Measurements from ENCODE around the gene CCDC106. TPM values are rescaled to one million over a fixed set of nuclear protein-coding genes. Genes with fewer than 3 reads are reported as not detected.

CCDC106 gene
- total RNA-seq, 1 donor from 2014 or later, result 11.6 TPM

- intact Hi-C loops (cut with DNase I), result no loop called here
- Histone ChIP-seq H3K9me3 (no peaks in the 10 kb centered on the region), H3K27ac (peak overlapping the region; percentile 90), H3K4me1 (peaks cover 33% of the 10 kb centered on the region), H3K27me3 (ENCODE audit: low read depth) (no peaks in the 10 kb centered on the region), H3K4me3 (peak overlapping the region; percentile 85), H3K36me3 (peaks cover 58% of the 10 kb centered on the region)
- no peak for ATAC-seq
- DNase-seq, result no peak
- no peak for TF ChIP-seq CTCF (IDR thresholded peaks at IDR 0.05)
Measured at GRCh38 chr19:55674459-55674840, 26.4 kb downstream of the CCDC106 start.

GRCh38 chr19:55674841-55675660 is 27.0 kb downstream of the CCDC106 start, which contains the start of gene EPN1:
Gene EPN1, plus strand, starts transcription at chr19:55675226. Its CDS starts 3,402 bp downstream, at chr19:55678628.
- no peak for TF ChIP-seq CTCF (IDR thresholded peaks at IDR 0.05)
- H3K36me3 ChIP-seq, result peaks cover 58% of the 10 kb centered on the region
- H3K4me1 ChIP-seq, result peaks cover 37% of the 10 kb centered on the region
- ATAC-seq, result peak; percentile 96 to 97
- peak; percentile 98 for DNase-seq
- peak within 1 kb of the TSS; percentile 90 for H3K27ac ChIP-seq
- no peaks in the 10 kb centered on the region for H3K27me3 ChIP-seq (ENCODE audit: low read depth)
- intact Hi-C loops (cut with DNase I), result no loop called here
- no peaks in the 10 kb centered on the region for H3K9me3 ChIP-seq
- peak within 1 kb of the TSS; percentile 85 for H3K4me3 ChIP-seq

GRCh38 chr19:55675661-55676354 is 27.8 kb downstream of the CCDC106 start:
- ATAC-seq, result no peak
- Histone ChIP-seq H3K36me3 (peaks cover 58% of the 10 kb centered on the region), H3K27me3 (ENCODE audit: low read depth) (no peaks in the 10 kb centered on the region), H3K4me3 (peak overlapping the region; percentile 85), H3K4me1 (peaks cover 42% of the 10 kb centered on the region), H3K27ac (peak overlapping the region; percentile 90), H3K9me3 (no peaks in the 10 kb centered on the region)
- DNase-seq, result no peak
- intact Hi-C loops (cut with DNase I), result no loop called here
- TF ChIP-seq CTCF (IDR thresholded peaks at IDR 0.05), result no peak

- Histone ChIP-seq H3K27me3 (ENCODE audit: low read depth) (no peaks in the 10 kb centered on the region), H3K36me3 (peaks cover 60% of the 10 kb centered on the region), H3K9me3 (no peaks in the 10 kb centered on the region), H3K27ac (peak overlapping the region; percentile 90), H3K4me1 (peaks cover 42% of the 10 kb centered on the region), H3K4me3 (peak overlapping the region; percentile 85)
- no peak for TF ChIP-seq CTCF (IDR thresholded peaks at IDR 0.05)
- intact Hi-C loops (cut with DNase I), result no loop called here
- ATAC-seq (no peak), DNase-seq (no peak)
Measured at GRCh38 chr19:55676383-55676782, 28.4 kb downstream of the CCDC106 start.

GRCh38 chr19:55676889-55677505 is 29.0 kb downstream of the CCDC106 start:
- H3K36me3 ChIP-seq, result peaks cover 58% of the 10 kb centered on the region
- peak overlapping the region; percentile 85 for H3K4me3 ChIP-seq
- intact Hi-C loops (cut with DNase I), result no loop called here
- H3K27me3 ChIP-seq (ENCODE audit: low read depth), result no peaks in the 10 kb centered on the region
- DNase-seq (no peak), ATAC-seq (no peak)
- no peak for TF ChIP-seq CTCF (IDR thresholded peaks at IDR 0.05)
- H3K4me1 ChIP-seq, result peaks cover 42% of the 10 kb centered on the region
- H3K9me3 ChIP-seq, result no peaks in the 10 kb centered on the region
- H3K27ac ChIP-seq, result peak overlapping the region; percentile 43
